Endothelial cell of umbilical vein (primary cell): Measurements from ENCODE around the gene IDUA. TPM values are rescaled to one million over a fixed set of nuclear protein-coding genes. Genes with fewer than 3 reads are reported as not detected.

ENCODE experiments used
- BruUV-seq: library from RNA; stranded (reverse); fragments of 400-500 nt; replicated peaks from 2 replicates; lab custom pipeline; 2021; lab: Mats Ljungman, UMichigan
- CTCF ChIA-PET: fragments of 300-600, 350-600 bp; sonication (Branson Sonifier 250); formaldehyde crosslinking; loops from one replicate; lab custom pipeline; 2021; ENCODE audit warnings: antibody characterized with exemption, inconsistent platforms; lab: Charles Lee
- POLR2A ChIA-PET: fragments of 300-600, 350-600 bp; sonication (Branson Sonifier 250); formaldehyde crosslinking; loops from one replicate; lab custom pipeline; 2021; ENCODE audit warnings: antibody characterized with exemption, inconsistent platforms; lab: Charles Lee
- DNase-seq: peaks from one replicate; pipeline ENCODE4 v3.0.0-alpha.2; 2011; ENCODE audit warnings: low read depth, low spot score
- FAIRE-seq: peaks from 2 replicates; lab custom pipeline; 2011; peaks lifted over from hg19 to GRCh38; lab: Jason Lieb, UNC
- H2AFZ ChIP-seq: 2 replicates; pipeline ENCODE4 v1.6.0; 2012; ENCODE audit warnings: low read depth, low read length, control low read depth, inconsistent platforms
- H3K27ac ChIP-seq: 2 replicates; pipeline ENCODE4 v1.5.1; 2011; ENCODE audit warnings: low read depth, mild to moderate bottlenecking, control low read depth, low read length, moderate library complexity; ENCODE audit not compliant: insufficient read depth
- H3K27me3 ChIP-seq, 2 experiments: 2 replicates each; pipeline versions ENCODE4 v1.6.0 to v1.6.1; 2011; ENCODE audit warnings: low read length in 2 of 2, mixed read lengths in 1 of 2; ENCODE audit not compliant: control insufficient read depth in 2 of 2, insufficient read depth in 2 of 2
- H3K36me3 ChIP-seq, 2 experiments: 2 replicates in 1 of 2; 3 replicates in 1 of 2; pipeline ENCODE4 v1.5.1; 2011; ENCODE audit warnings: low read length in 2 of 2, mild to moderate bottlenecking in 1 of 2, moderate library complexity in 1 of 2; ENCODE audit not compliant: control insufficient read depth in 2 of 2, insufficient read depth in 2 of 2; ENCODE audit errors: extremely low read depth in 1 of 2
- H3K4me1 ChIP-seq: 3 replicates; pipeline ENCODE4 v1.5.1; 2011; ENCODE audit warnings: mild to moderate bottlenecking, low read length; ENCODE audit not compliant: control insufficient read depth, insufficient read depth; ENCODE audit errors: extremely low read depth
- H3K4me2 ChIP-seq: 2 replicates; pipeline ENCODE4 v1.6.1; 2011; ENCODE audit warnings: low read length, control low read depth, mixed read lengths; ENCODE audit not compliant: insufficient read depth
- H3K4me3 ChIP-seq, 3 experiments: fragments of 200-600 bp in 1 of 3; sonication (generic), shearing (Covaris generic) in 1 of 3; replicated peaks in 1 of 3; 2 replicates each; pipeline ENCODE4 v1.5.1; 2011 to 2016; ENCODE audit warnings: control low read depth in 3 of 3, low read length in 3 of 3, mild to moderate bottlenecking in 2 of 3, inconsistent platforms in 1 of 3, low read depth in 1 of 3, moderate library complexity in 1 of 3; ENCODE audit not compliant: insufficient read depth in 1 of 3
- H3K79me2 ChIP-seq: 2 replicates; pipeline ENCODE4 v1.6.0; 2012; ENCODE audit warnings: low read length, inconsistent platforms; ENCODE audit not compliant: control insufficient read depth, insufficient read depth
- H3K9ac ChIP-seq: replicated peaks from 2 replicates; pipeline ENCODE3; 2011; ENCODE audit warnings: low read length, control low read depth; ENCODE audit not compliant: insufficient read depth; ENCODE audit errors: extremely low read depth
- H3K9me1 ChIP-seq: replicated peaks from 3 replicates; pipeline ENCODE4 v1.6.0; 2011; ENCODE audit warnings: mild to moderate bottlenecking, low read length; ENCODE audit not compliant: control insufficient read depth, insufficient read depth; ENCODE audit errors: extremely low read depth
- H3K9me3 ChIP-seq: replicated peaks from 2 replicates; pipeline ENCODE4 v1.5.1; 2012; ENCODE audit warnings: low read length, inconsistent platforms; ENCODE audit not compliant: control insufficient read depth, insufficient read depth
- H4K20me1 ChIP-seq: replicated peaks from 2 replicates; pipeline ENCODE3; 2011; ENCODE audit warnings: mild to moderate bottlenecking, low read length; ENCODE audit not compliant: control insufficient read depth, insufficient read depth; ENCODE audit errors: extremely low read depth
- EZH2 ChIP-seq: IDR thresholded peaks from 2 replicates; pipeline ENCODE4 v1.6.1; 2012; ENCODE audit warnings: borderline replicate concordance, low read depth, mild to moderate bottlenecking, moderate library complexity, low read length, inconsistent platforms; ENCODE audit not compliant: severe bottlenecking
- FOS ChIP-seq: IDR thresholded peaks from 2 replicates; pipeline ENCODE4 v1.6.1; 2011; ENCODE audit warnings: mild to moderate bottlenecking, low read length, moderate library complexity, borderline replicate concordance; ENCODE audit not compliant: insufficient read depth
- GATA2 ChIP-seq: IDR thresholded peaks from 2 replicates; pipeline ENCODE4 v1.7.0; 2011; ENCODE audit warnings: low read depth, mild to moderate bottlenecking, moderate library complexity, mixed read lengths, low read length; ENCODE audit not compliant: insufficient read length, insufficient read depth
- JUN ChIP-seq: IDR thresholded peaks from 2 replicates; pipeline ENCODE4 v1.6.1; 2011; ENCODE audit warnings: borderline replicate concordance, low read depth; ENCODE audit not compliant: insufficient read length, insufficient read depth
- MYC ChIP-seq: IDR thresholded peaks from one replicate; pipeline ENCODE4 v1.6.1; 2011; ENCODE audit warnings: mild to moderate bottlenecking, low read depth, low read length
- POLR2A ChIP-seq: IDR thresholded peaks from 2 replicates; pipeline ENCODE4 v1.6.1; 2012; ENCODE audit warnings: low read depth, mild to moderate bottlenecking, control low read depth, low read length
- POLR2AphosphoS5 ChIP-seq: IDR thresholded peaks from 2 replicates; pipeline ENCODE4 v1.6.1; 2012; ENCODE audit warnings: low read depth, mild to moderate bottlenecking, control low read depth, low read length, moderate library complexity; ENCODE audit not compliant: insufficient read depth
- dilution Hi-C: fragments of 300-500 bp; cut with MboI; formaldehyde crosslinking; loops from one replicate; pipeline ENCODE4 v1.15.0; 2019; ENCODE audit warnings: low sequenced_read_pairs; ENCODE audit not compliant: extremely low pct_ligation_motif_present
- intact Hi-C: fragments of 100-400 bp; cut with micrococcal nuclease; formaldehyde crosslinking; loops from one replicate; pipeline ENCODE4 v1.10.0; 2022
- polyA plus RNA-seq, 4 experiments: library from polyadenylated mRNA; depleted of rRNA in 3 of 4; stranded (reverse) in 3 of 4; unstranded in 1 of 4; fragments of >200 nt; gene quantifications; 2 replicates each; pipeline versions ENCODE4 v1.2.1 to v1.2.3, GENCODE V29; 2011 to 2012; ENCODE audit warnings: missing spikeins in 1 of 4
- total RNA-seq: library from RNA; stranded (reverse); gene quantifications from 2 replicates; pipeline ENCODE4 v1.2.3, GENCODE V29; 2021
- TF ChIP-seq, protein P1 (sequence below), 2 donors: IDR thresholded peaks; 1 replicate in 1 of 2; 2 replicates in 1 of 2; pipeline ENCODE4 v1.5.1; 2011; ENCODE audit warnings: low read length in 2 of 2, mild to moderate bottlenecking in 2 of 2, moderate library complexity in 2 of 2, control low read depth in 1 of 2, inconsistent platforms in 1 of 2, low read depth in 1 of 2; ENCODE audit not compliant: insufficient read depth in 1 of 2; ENCODE audit errors: extremely low read depth in 1 of 2
- TF ChIP-seq, protein P2 (sequence below): IDR thresholded peaks from 2 replicates; pipeline ENCODE4 v1.6.1; 2011; ENCODE audit not compliant: insufficient read depth, insufficient read length

The IDUA gene
- total and polyA plus RNA-seq, 2 donors (not counting 3 experiments of a cell fraction or from before 2014, with no cell fraction given) = 19.1 to 34.1 TPM

- FAIRE-seq = peak; percentile 53
- no peaks in the 10 kb centered on the region for H3K9me1 ChIP-seq
- H3K9ac ChIP-seq = no peak overlapping the region
- ChIA-PET POLR2A (interaction anchor here (0.6 kb wide), 1 partner anchor 16 kb away, joined by 3 read pairs; no protein-coding TSS in a partner anchor), CTCF (interaction anchor here (1.4 kb wide), 1 partner anchor 11 kb away, joined by 3 read pairs; no protein-coding TSS in a partner anchor)
- no TSS peak for BruUV-seq
- peaks cover 0 to 15% of the 10 kb centered on the region in 2 experiments for H3K36me3 ChIP-seq
- H3K27me3 ChIP-seq = no peaks in the 10 kb centered on the region
- H2AFZ ChIP-seq = no peak overlapping the region
- H3K4me3 ChIP-seq = no peak overlapping the region
- no peak for DNase-seq
- no peaks in the 10 kb centered on the region for H3K9me3 ChIP-seq
- intact Hi-C loops (no loop called here), dilution Hi-C loops (no loop called here)
- no peak overlapping the region for H3K27ac ChIP-seq
- H3K79me2 ChIP-seq = no peaks in the 10 kb centered on the region
- H4K20me1 ChIP-seq = no peaks in the 10 kb centered on the region
- no peak overlapping the region for H3K4me2 ChIP-seq
- H3K4me1 ChIP-seq = no peaks in the 10 kb centered on the region
- TF ChIP-seq GATA2 (no peak), POLR2A (no peak), MYC (no peak), EZH2 (no peak), FOS (no peak), JUN (no peak), POLR2AphosphoS5 (no peak)
- TF ChIP-seq, protein P1, sequence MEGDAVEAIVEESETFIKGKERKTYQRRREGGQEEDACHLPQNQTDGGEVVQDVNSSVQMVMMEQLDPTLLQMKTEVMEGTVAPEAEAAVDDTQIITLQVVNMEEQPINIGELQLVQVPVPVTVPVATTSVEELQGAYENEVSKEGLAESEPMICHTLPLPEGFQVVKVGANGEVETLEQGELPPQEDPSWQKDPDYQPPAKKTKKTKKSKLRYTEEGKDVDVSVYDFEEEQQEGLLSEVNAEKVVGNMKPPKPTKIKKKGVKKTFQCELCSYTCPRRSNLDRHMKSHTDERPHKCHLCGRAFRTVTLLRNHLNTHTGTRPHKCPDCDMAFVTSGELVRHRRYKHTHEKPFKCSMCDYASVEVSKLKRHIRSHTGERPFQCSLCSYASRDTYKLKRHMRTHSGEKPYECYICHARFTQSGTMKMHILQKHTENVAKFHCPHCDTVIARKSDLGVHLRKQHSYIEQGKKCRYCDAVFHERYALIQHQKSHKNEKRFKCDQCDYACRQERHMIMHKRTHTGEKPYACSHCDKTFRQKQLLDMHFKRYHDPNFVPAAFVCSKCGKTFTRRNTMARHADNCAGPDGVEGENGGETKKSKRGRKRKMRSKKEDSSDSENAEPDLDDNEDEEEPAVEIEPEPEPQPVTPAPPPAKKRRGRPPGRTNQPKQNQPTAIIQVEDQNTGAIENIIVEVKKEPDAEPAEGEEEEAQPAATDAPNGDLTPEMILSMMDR (IDR thresholded peaks at IDR 0.05; ENCODE audit: extremely low read depth in 1 of 2, insufficient read depth in 1 of 2, low read depth in 1 of 2, low read length in 2 of 2) = no peak
- TF ChIP-seq, protein P2, sequence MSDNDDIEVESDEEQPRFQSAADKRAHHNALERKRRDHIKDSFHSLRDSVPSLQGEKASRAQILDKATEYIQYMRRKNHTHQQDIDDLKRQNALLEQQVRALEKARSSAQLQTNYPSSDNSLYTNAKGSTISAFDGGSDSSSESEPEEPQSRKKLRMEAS = no peak
Measured at GRCh38 chr4:1026115-1026514, 39.3 kb downstream of the IDUA start.
